GM18507 (cell line): Measurements from ENCODE around the gene GPN3.
"Not testable (repeated sequence)": the region's sequence is repeated elsewhere in the genome, so short reads cannot be mapped to it uniquely, and the experiment has no call there.

ENCODE experiments used
- DNase-seq: peaks from one replicate; pipeline ENCODE4 v3.0.0; 2011; ENCODE audit warnings: low read depth; ENCODE audit not compliant: insufficient read length; ENCODE audit errors: extremely low spot score
- FAIRE-seq: peaks from 2 replicates; lab custom pipeline; 2011; peaks lifted over from hg19 to GRCh38; lab: Jason Lieb, UNC

The GPN3 gene

GRCh38 chr12:110451263-110451662 lies 16.8 kb downstream of the GPN3 start:
- no peak for FAIRE-seq
- no peak for DNase-seq

GRCh38 chr12:110449799-110450497 lies 18.1 kb downstream of the GPN3 start, which contains the start of gene ARPC3:
ARPC3 (minus strand) TSS chr12:110450337; CDS start chr12:110450260, 77 bp downstream.
- FAIRE-seq (peak; percentile 93), DNase-seq (peak; percentile 86)

- DNase-seq (no peak), FAIRE-seq (no peak)
Measured at GRCh38 chr12:110444455-110444854, 23.6 kb downstream of the GPN3 start.

GRCh38 chr12:110436231-110436630 lies 31.8 kb downstream of the GPN3 start:
- FAIRE-seq (no peak), DNase-seq (no peak)

GRCh38 chr12:110431957-110432587 lies 36.0 kb downstream of the GPN3 start:
- FAIRE-seq (no peak), DNase-seq (no peak)

- not testable (repeated sequence) for DNase-seq, FAIRE-seq
Measured at GRCh38 chr12:110429676-110430075, 38.4 kb downstream of the GPN3 start.

GRCh38 chr12:110426406-110426805 lies 41.7 kb downstream of the GPN3 start:
- DNase-seq (no peak), FAIRE-seq (no peak)

GRCh38 chr12:110424237-110424636 lies 43.8 kb downstream of the GPN3 start:
- DNase-seq: no peak
- no peak for FAIRE-seq

- DNase-seq (no peak), FAIRE-seq (no peak)
Measured at GRCh38 chr12:110421701-110422100, 46.4 kb downstream of the GPN3 start.

GRCh38 chr12:110421159-110421661 lies 46.8 kb downstream of the GPN3 start:
- FAIRE-seq (no peak), DNase-seq (no peak)

GRCh38 chr12:110420644-110421043 lies 47.4 kb downstream of the GPN3 start:
- not testable (repeated sequence) for DNase-seq, FAIRE-seq

- FAIRE-seq: not testable (repeated sequence)
Measured at GRCh38 chr12:110417113-110417512, 50.9 kb downstream of the GPN3 start.

GRCh38 chr12:110410086-110410485 lies 58.0 kb downstream of the GPN3 start:
- DNase-seq, FAIRE-seq: not testable (repeated sequence)

More at GRCh38 chr12:110417113-110417512, 50.9 kb downstream of the GPN3 start:
- DNase-seq: not testable (repeated sequence)

- not testable (repeated sequence) for FAIRE-seq
Measured at GRCh38 chr12:110405126-110405662, 62.9 kb downstream of the GPN3 start.

GRCh38 chr12:110403976-110404682 lies 63.9 kb downstream of the GPN3 start:
- FAIRE-seq: peak; percentile 38

More at GRCh38 chr12:110405126-110405662, 62.9 kb downstream of the GPN3 start:
- not testable (repeated sequence) for DNase-seq

GRCh38 chr12:110403146-110403975 lies 64.7 kb downstream of the GPN3 start, which contains the start of gene ANAPC7:
ANAPC7 (minus strand) TSS chr12:110403708; CDS start chr12:110403627, 81 bp downstream.
- peak; percentile 88 for FAIRE-seq
- peak; percentile 86 for DNase-seq

More at GRCh38 chr12:110403976-110404682, 63.9 kb downstream of the GPN3 start:
- peak; percentile 73 for DNase-seq
